Right lobe of liver (tissue), 6 donors: ENCODE results near the gene SCYL2. TPM values are rescaled to one million over a fixed set of nuclear protein-coding genes. Genes with fewer than 3 reads are reported as not detected.

Experiments used
- ATAC-seq, 4 donors: fragments of 200-7000 bp; cut with Tn5 transposase; one replicate each; pipeline ENCODE4 v1.9.1; 2020; ENCODE audit warnings: mild to moderate bottlenecking in 4 of 4, moderate library complexity in 4 of 4
- DNase-seq, 3 donors: peaks; one replicate each; pipeline ENCODE4 v3.0.0-alpha.2; 2020
- H3K27ac ChIP-seq, 3 donors: fragments of 200-600 bp; one replicate each; pipeline ENCODE4 v1.8.0; 2022
- H3K27me3 ChIP-seq, 2 donors: fragments of 200-600 bp; one replicate each; pipeline ENCODE4 v1.8.0; 2022
- H3K36me3 ChIP-seq, 4 donors: fragments of 200-600 bp; sonication (generic) in 1 of 4; one replicate each; pipeline versions ENCODE4 v1.5.1 to v1.8.0; 2017 to 2022; ENCODE audit warnings: control low read depth in 1 of 4
- H3K4me1 ChIP-seq, 4 donors: fragments of 200-600 bp; sonication (generic) in 1 of 4; one replicate each; pipeline versions ENCODE4 v1.5.1 to v1.8.0; 2017 to 2022; ENCODE audit warnings: control low read depth in 1 of 4
- H3K4me3 ChIP-seq, 3 donors: fragments of 200-600 bp; one replicate each; pipeline ENCODE4 v1.8.0; 2022
- H3K9me3 ChIP-seq, 4 donors: fragments of 200-600 bp; sonication (generic) in 1 of 4; one replicate each; pipeline versions ENCODE4 v1.5.1 to v1.8.0; 2017 to 2022; ENCODE audit warnings: control low read depth in 1 of 4
- CTCF ChIP-seq, 4 donors: fragments of 200-600 bp in 3 of 4; fragments of 450-650 bp in 1 of 4; IDR thresholded peaks; one replicate each; pipeline versions ENCODE4 v1.5.1 to v1.8.0; 2016 to 2022; ENCODE audit warnings: antibody characterized with exemption in 4 of 4, mild to moderate bottlenecking in 2 of 4
- POLR2A ChIP-seq: fragments of 450-650 bp; IDR thresholded peaks from one replicate; pipeline ENCODE4 v1.6.1; 2017; ENCODE audit warnings: antibody characterized with exemption, mild to moderate bottlenecking
- WGBS: methylation state at CpG from one replicate; pipeline ENCODE4 v1.1.6; 2018; ENCODE audit warnings: low coverage, low lambda C conversion rate; ENCODE audit not compliant: insufficient coverage; ENCODE audit errors: missing lambda C conversion rate; 5-methylcytosine and 5-hydroxymethylcytosine counted together
- intact Hi-C, 2 donors: fragments of 100-400 bp; cut with DNase I; formaldehyde crosslinking; loops; one replicate each; pipeline versions ENCODE4 v1.11.2 to v1.14.1; 2022
- total RNA-seq, 6 experiments: library from RNA; depleted of rRNA in 2 of 6; stranded (reverse); fragments of >200 nt in 2 of 6; fragmentation: NEBNext Ultra II Directional in 3 of 6; extraction: Animal tissue kit (Norgen Biotek cat#: 25700) in 3 of 6; gene quantifications; one replicate each; pipeline versions ENCODE4 v1.1.0 to v1.2.4, GENCODE V29; 2016 to 2023
- donor health status: DM: no; HTN: yes; CAD: no.
- donor health status: DM: no; HTN: no; CAD: no.
- donor health status: DM: no; HTN: no; CAD: no.
- donor health status: DM: no; HTN: yes; CAD: no.
- donor health status: DM: no; HTN: yes; CAD: no.

The SCYL2 gene
- total RNA-seq, 6 experiments from 2014 or later: 17.9 to 34.1 (median 28.0) TPM

GRCh38 chr12:100247765-100248164 lies 19.2 kb upstream of the SCYL2 start:
- DNase-seq: no peak
- WGBS: 88% methylated on average over 4 of the region's 4 CpGs
- Histone ChIP-seq H3K4me3 (no peak overlapping the region), H3K27ac (no peak overlapping the region), H3K9me3 (no peaks in the 10 kb centered on the region), H3K36me3 (no peaks in the 10 kb centered on the region), H3K4me1 (peaks cover 0 to 20% (median 10%) of the 10 kb centered on the region in 4 donors), H3K27me3 (no peaks in the 10 kb centered on the region)
- TF ChIP-seq POLR2A: no peak
- TF ChIP-seq CTCF (IDR thresholded peaks at IDR 0.05): no peak
- ATAC-seq: no peak
- intact Hi-C loops: no loop called here

- TF ChIP-seq CTCF (IDR thresholded peaks at IDR 0.05): no peak
- TF ChIP-seq POLR2A: no peak
- ATAC-seq (no peak), DNase-seq (no peak)
- intact Hi-C loops: no loop called here
- Histone ChIP-seq H3K9me3 (no peaks in the 10 kb centered on the region), H3K27ac (no peak overlapping the region), H3K36me3 (no peaks in the 10 kb centered on the region), H3K4me1 (peaks cover 0 to 31% (median 12%) of the 10 kb centered on the region in 4 donors), H3K4me3 (no peak overlapping the region), H3K27me3 (no peaks in the 10 kb centered on the region)
Observed at GRCh38 chr12:100248886-100249285, 18.1 kb upstream of the SCYL2 start.

- 73% methylated on average over 7 of the region's 7 CpGs for WGBS
- ATAC-seq: no peak
Observed at GRCh38 chr12:100249941-100250340, 17.0 kb upstream of the SCYL2 start.

GRCh38 chr12:100251917-100252316 lies 15.1 kb upstream of the SCYL2 start:
- no peak overlapping the region for H3K4me3 ChIP-seq
- peak overlapping the region in 2 of 3 donors; percentile 23 to 64 for H3K27ac ChIP-seq
- H3K36me3 ChIP-seq: no peaks in the 10 kb centered on the region
- intact Hi-C loops: no loop called here
- 20% methylated on average over 2 of the region's 2 CpGs for WGBS
- TF ChIP-seq POLR2A (no peak), CTCF (IDR thresholded peaks at IDR 0.05) (no peak)
- H3K4me1 ChIP-seq: peaks cover 0 to 31% (median 12%) of the 10 kb centered on the region in 4 donors
- DNase-seq (peak in 1 of 3 donors; percentile 73), ATAC-seq (peak; percentile 91 to 96 (median 92))
- no peaks in the 10 kb centered on the region for H3K9me3 ChIP-seq
- no peaks in the 10 kb centered on the region for H3K27me3 ChIP-seq

More at GRCh38 chr12:100249941-100250340, 17.0 kb upstream of the SCYL2 start:
- TF ChIP-seq CTCF (IDR thresholded peaks at IDR 0.05) (no peak), POLR2A (no peak)
- Histone ChIP-seq H3K4me3 (no peak overlapping the region), H3K36me3 (no peaks in the 10 kb centered on the region), H3K27ac (no peak overlapping the region), H3K27me3 (no peaks in the 10 kb centered on the region), H3K9me3 (no peaks in the 10 kb centered on the region), H3K4me1 (peaks cover 0 to 31% (median 12%) of the 10 kb centered on the region in 4 donors)
- intact Hi-C loops: no loop called here
- no peak for DNase-seq

GRCh38 chr12:100253437-100253836 lies 13.5 kb upstream of the SCYL2 start:
- no peak for DNase-seq
- peak; percentile 41 to 67 (median 52) for ATAC-seq
- Histone ChIP-seq H3K9me3 (no peaks in the 10 kb centered on the region), H3K4me3 (no peak overlapping the region), H3K27ac (peak overlapping the region in 1 of 3 donors; percentile 64), H3K4me1 (peaks cover 0 to 31% (median 12%) of the 10 kb centered on the region in 4 donors), H3K27me3 (no peaks in the 10 kb centered on the region), H3K36me3 (no peaks in the 10 kb centered on the region)
- TF ChIP-seq CTCF (IDR thresholded peaks at IDR 0.05) (no peak), POLR2A (no peak)
- intact Hi-C loops: no loop called here
- 35% methylated on average over 1 of the region's 1 CpG for WGBS
